PC-9 (cell line): Measurements from ENCODE around the gene PSKH1. TPM values are rescaled to one million over a fixed set of nuclear protein-coding genes. Genes with fewer than 3 reads are reported as not detected.

Source experiments
- BruUV-seq: library from RNA; stranded (reverse); fragments of 400-500 nt; replicated peaks from 2 replicates; lab custom pipeline; 2021; lab: Mats Ljungman, UMichigan
- CTCF ChIA-PET: fragments of 300-600 bp; sonication (Branson Sonifier 250); formaldehyde crosslinking; loops from one replicate; lab custom pipeline; 2022; ENCODE audit warnings: antibody characterized with exemption; lab: Charles Lee
- POLR2A ChIA-PET: fragments of 300-600 bp; sonication (Branson Sonifier 250); formaldehyde crosslinking; loops from one replicate; lab custom pipeline; 2022; ENCODE audit warnings: antibody characterized with exemption; ENCODE audit not compliant: unreplicated experiment; lab: Charles Lee
- DNase-seq, 2 experiments: peaks; one replicate each; pipeline versions ENCODE4 v3.0.0 to v3.0.0-alpha.2; 2015 to 2022; ENCODE audit warnings: mixed read lengths in 1 of 2
- H2AFZ ChIP-seq: fragments of 200-600 bp; sonication (generic); 2 replicates; pipeline ENCODE4 v1.8.1; 2017; ENCODE audit warnings: antibody characterized with exemption
- H3F3A ChIP-seq: fragments of 200-600 bp; sonication (generic); 2 replicates; pipeline ENCODE4 v1.8.1; 2017; ENCODE audit warnings: antibody characterized with exemption, mild to moderate bottlenecking, low read depth; ENCODE audit not compliant: insufficient read depth
- H3K27ac ChIP-seq: fragments of 200-600 bp; sonication (generic); 2 replicates; pipeline ENCODE4 v1.6.1; 2016; ENCODE audit warnings: mixed run types
- H3K27me3 ChIP-seq: fragments of 200-600 bp; sonication (generic); 2 replicates; pipeline ENCODE4 v1.6.1; 2016; ENCODE audit warnings: low read depth, mixed run types; ENCODE audit not compliant: insufficient read depth
- H3K36me3 ChIP-seq: fragments of 200-600 bp; sonication (generic); 2 replicates; pipeline ENCODE4 v1.6.1; 2016; ENCODE audit warnings: low read depth, mixed run types
- H3K4me1 ChIP-seq: fragments of 200-600 bp; sonication (generic); replicated peaks from 2 replicates; pipeline ENCODE4 v1.6.1; 2016; ENCODE audit warnings: mixed run types; ENCODE audit not compliant: insufficient read depth
- H3K4me2 ChIP-seq: fragments of 200-600 bp; sonication (generic); 2 replicates; pipeline ENCODE4 v1.6.1; 2017; ENCODE audit warnings: mixed run types
- H3K4me3 ChIP-seq: fragments of 200-600 bp; sonication (generic); 2 replicates; pipeline ENCODE4 v1.6.1; 2016; ENCODE audit warnings: mixed run types
- H3K79me2 ChIP-seq: fragments of 200-600 bp; sonication (generic); 2 replicates; pipeline ENCODE4 v1.6.1; 2017; ENCODE audit warnings: low read depth, mixed run types
- H3K9me2 ChIP-seq: fragments of 200-600 bp; sonication (generic); 2 replicates; pipeline ENCODE4 v1.8.1; 2017; ENCODE audit warnings: mild to moderate bottlenecking; ENCODE audit not compliant: insufficient read depth
- H3K9me3 ChIP-seq: fragments of 200-600 bp; sonication (generic); 2 replicates; pipeline ENCODE4 v1.8.1; 2016; ENCODE audit warnings: low read depth; ENCODE audit not compliant: insufficient read depth
- H4K20me1 ChIP-seq: fragments of 200-600 bp; sonication (generic); 2 replicates; pipeline ENCODE4 v1.8.1; 2017; ENCODE audit not compliant: insufficient read depth
- EZH2 ChIP-seq: fragments of 200-600 bp; sonication (generic); IDR thresholded peaks from 2 replicates; pipeline ENCODE4 v1.8.0; 2017; ENCODE audit warnings: antibody characterized with exemption, low read depth
- intact Hi-C: fragments of 100-400 bp; cut with micrococcal nuclease; formaldehyde crosslinking; loops from one replicate; pipeline ENCODE4 v1.10.0; 2022; ENCODE audit not compliant: unreplicated experiment
- total RNA-seq: library from RNA; stranded (reverse); gene quantifications from 2 replicates; pipeline ENCODE4 v1.2.3, GENCODE V29; 2021
- TF ChIP-seq, protein P1 (sequence below): fragments of 200-600 bp; sonication (generic); conservative IDR thresholded peaks from 2 replicates; pipeline ENCODE4 v1.6.1; 2017; ENCODE audit warnings: mixed run types, antibody characterized with exemption, mild to moderate bottlenecking, moderate library complexity

PSKH1 gene
- total RNA-seq, 1 experiment from 2014 or later, result 25.8 TPM

DNA sequence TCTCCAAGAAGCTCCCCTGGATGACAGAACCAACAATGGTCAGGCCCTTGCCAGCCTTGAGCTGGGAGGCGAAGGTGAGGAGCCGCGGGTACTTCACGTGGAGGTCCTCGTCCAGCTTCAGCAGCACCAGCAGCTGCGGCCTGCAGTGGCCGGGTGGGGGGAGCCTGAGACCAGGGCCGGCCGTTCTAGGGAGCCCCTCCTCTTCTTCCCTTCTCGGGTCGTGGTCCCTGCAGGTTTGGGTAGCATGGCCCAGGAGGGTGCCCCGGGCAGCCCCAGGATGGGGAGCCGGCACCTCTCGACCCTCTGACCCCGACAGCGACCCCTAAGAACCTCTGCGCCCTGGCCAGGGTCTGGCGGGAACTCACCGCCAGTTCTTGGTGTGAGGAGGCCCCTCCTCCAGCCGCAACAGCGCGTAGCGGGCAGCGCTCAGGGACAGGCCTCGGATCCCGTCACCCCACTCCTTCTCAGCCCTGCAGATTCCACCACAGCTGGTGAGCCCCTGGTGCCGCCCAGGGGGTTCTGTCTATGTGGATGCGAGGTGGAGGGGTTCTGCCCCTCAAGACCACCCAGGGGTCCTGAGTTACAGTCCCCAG lies 54.0 kb downstream of the PSKH1 start:
- Histone ChIP-seq H3K27ac (no peak overlapping the region), H3K4me3 (no peak overlapping the region), H4K20me1 (peaks cover 6% of the 10 kb centered on the region), H3K36me3 (no peaks in the 10 kb centered on the region), H3F3A (peaks cover 2% of the 10 kb centered on the region; the same call in 1 of the 2 replicates), H3K79me2 (no peaks in the 10 kb centered on the region), H3K4me2 (no peak overlapping the region), H3K27me3 (no peaks in the 10 kb centered on the region), H2AFZ (no peak overlapping the region), H3K9me2 (no peaks in the 10 kb centered on the region), H3K4me1 (no peaks in the 10 kb centered on the region), H3K9me3 (no peaks in the 10 kb centered on the region)
- DNase-seq, result no peak
- ChIA-PET CTCF (interaction anchor here (0.6 kb wide), 1 partner anchor 369 kb away, joined by 3 read pairs; no protein-coding TSS in a partner anchor), POLR2A (interaction anchor here (0.5 kb wide), 1 partner anchor 20 kb away, joined by 3 read pairs; no protein-coding TSS in a partner anchor)
- no TSS peak for BruUV-seq
- intact Hi-C loops, result loop anchor here (10.0 kb wide), 1 partner anchor 98 kb away; no protein-coding TSS in a partner anchor
- TF ChIP-seq EZH2, result no peak
- TF ChIP-seq, protein P1, sequence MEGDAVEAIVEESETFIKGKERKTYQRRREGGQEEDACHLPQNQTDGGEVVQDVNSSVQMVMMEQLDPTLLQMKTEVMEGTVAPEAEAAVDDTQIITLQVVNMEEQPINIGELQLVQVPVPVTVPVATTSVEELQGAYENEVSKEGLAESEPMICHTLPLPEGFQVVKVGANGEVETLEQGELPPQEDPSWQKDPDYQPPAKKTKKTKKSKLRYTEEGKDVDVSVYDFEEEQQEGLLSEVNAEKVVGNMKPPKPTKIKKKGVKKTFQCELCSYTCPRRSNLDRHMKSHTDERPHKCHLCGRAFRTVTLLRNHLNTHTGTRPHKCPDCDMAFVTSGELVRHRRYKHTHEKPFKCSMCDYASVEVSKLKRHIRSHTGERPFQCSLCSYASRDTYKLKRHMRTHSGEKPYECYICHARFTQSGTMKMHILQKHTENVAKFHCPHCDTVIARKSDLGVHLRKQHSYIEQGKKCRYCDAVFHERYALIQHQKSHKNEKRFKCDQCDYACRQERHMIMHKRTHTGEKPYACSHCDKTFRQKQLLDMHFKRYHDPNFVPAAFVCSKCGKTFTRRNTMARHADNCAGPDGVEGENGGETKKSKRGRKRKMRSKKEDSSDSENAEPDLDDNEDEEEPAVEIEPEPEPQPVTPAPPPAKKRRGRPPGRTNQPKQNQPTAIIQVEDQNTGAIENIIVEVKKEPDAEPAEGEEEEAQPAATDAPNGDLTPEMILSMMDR, result no peak

DNA sequence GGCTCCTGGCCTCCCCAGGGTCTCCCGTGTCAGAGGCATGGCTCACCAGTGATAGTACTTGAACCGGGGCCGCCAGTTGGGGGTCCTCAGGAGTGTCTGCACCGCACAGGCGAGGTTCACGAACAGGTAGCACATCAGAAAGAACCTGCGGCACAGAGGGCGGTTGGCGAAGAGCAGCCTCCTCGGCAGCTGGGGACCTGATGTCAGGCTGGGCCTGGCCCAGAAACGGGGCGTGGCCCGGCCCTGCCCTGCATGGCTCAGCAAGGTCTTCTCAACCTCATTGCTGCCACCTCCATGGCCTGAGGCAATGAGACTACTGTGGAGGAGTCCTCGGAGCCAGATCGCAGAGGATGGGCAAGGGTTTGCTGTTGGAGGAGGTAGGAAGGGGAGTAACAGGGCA lies 55.0 kb downstream of the PSKH1 start:
- CTCF ChIA-PET, result no interaction called here
- Histone ChIP-seq H4K20me1 (no peaks in the 10 kb centered on the region; the same call in none of the 2 replicates), H3K27me3 (no peaks in the 10 kb centered on the region), H3K27ac (no peak overlapping the region), H3K4me1 (no peaks in the 10 kb centered on the region), H3K9me3 (no peaks in the 10 kb centered on the region), H3K79me2 (no peaks in the 10 kb centered on the region), H2AFZ (no peak overlapping the region), H3F3A (no peaks in the 10 kb centered on the region), H3K9me2 (no peaks in the 10 kb centered on the region), H3K4me3 (no peak overlapping the region), H3K36me3 (no peaks in the 10 kb centered on the region), H3K4me2 (no peak overlapping the region)
- TF ChIP-seq EZH2, result no peak
- TF ChIP-seq, protein P1, result no peak
- no peak for DNase-seq
- intact Hi-C loops, result loop anchor here (10.0 kb wide), 1 partner anchor 97 kb away; no protein-coding TSS in a partner anchor
- POLR2A ChIA-PET, result no interaction called here
- no TSS peak for BruUV-seq

DNA sequence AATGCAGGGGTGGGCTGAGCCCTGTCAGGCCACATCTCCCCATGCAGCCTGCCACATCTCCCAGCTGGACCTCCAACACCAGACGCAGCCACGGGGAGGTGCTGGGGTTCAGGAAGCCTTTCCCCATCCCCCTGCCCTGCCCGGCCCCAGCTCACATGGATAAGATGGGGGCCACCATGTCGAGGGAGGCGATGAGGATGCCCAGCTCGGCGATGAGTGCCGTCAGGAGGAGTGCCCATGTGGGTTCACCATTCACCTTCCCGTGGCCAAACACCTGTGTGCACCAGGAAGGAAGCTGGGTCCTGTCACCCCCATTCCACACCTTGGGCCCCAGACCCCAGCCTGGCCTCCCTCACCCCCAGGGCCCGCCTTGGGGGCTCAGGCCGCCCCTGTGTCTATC lies 56.6 kb downstream of the PSKH1 start:
- POLR2A ChIA-PET, result no interaction called here
- Histone ChIP-seq H3K27me3 (no peaks in the 10 kb centered on the region), H3K9me3 (no peaks in the 10 kb centered on the region), H3K27ac (no peak overlapping the region), H4K20me1 (no peaks in the 10 kb centered on the region; the same call in 1 of the 2 replicates), H3K36me3 (no peaks in the 10 kb centered on the region), H3K4me3 (no peak overlapping the region), H3K4me1 (no peaks in the 10 kb centered on the region), H2AFZ (no peak overlapping the region), H3F3A (no peaks in the 10 kb centered on the region), H3K9me2 (no peaks in the 10 kb centered on the region), H3K79me2 (no peaks in the 10 kb centered on the region), H3K4me2 (no peak overlapping the region)
- DNase-seq, result no peak
- intact Hi-C loops, result loop anchor here (10.0 kb wide), 1 partner anchor 95 kb away; no protein-coding TSS in a partner anchor
- CTCF ChIA-PET, result no interaction called here
- TF ChIP-seq, protein P1, result no peak
- no peak for TF ChIP-seq EZH2
- BruUV-seq, result no TSS peak
